GM21786 (cell line): ENCODE data around the gene KRT80.

ENCODE experiments used
- ATAC-seq: cut with Tn5 transposase; IDR thresholded peaks from one replicate; pipeline ENCODE4 v1.9.1; 2021; ENCODE audit not compliant: unreplicated experiment

The KRT80 gene

GRCh38 chr12:52229836-52230343 lies 38.1 kb upstream of the KRT80 start:
- ATAC-seq: no peak

GRCh38 chr12:52228931-52229330 lies 37.1 kb upstream of the KRT80 start:
- ATAC-seq: no peak

- ATAC-seq: no peak
These were observed 36.6 kb upstream of the KRT80 start for GRCh38 chr12:52228366-52228765.

DNA sequence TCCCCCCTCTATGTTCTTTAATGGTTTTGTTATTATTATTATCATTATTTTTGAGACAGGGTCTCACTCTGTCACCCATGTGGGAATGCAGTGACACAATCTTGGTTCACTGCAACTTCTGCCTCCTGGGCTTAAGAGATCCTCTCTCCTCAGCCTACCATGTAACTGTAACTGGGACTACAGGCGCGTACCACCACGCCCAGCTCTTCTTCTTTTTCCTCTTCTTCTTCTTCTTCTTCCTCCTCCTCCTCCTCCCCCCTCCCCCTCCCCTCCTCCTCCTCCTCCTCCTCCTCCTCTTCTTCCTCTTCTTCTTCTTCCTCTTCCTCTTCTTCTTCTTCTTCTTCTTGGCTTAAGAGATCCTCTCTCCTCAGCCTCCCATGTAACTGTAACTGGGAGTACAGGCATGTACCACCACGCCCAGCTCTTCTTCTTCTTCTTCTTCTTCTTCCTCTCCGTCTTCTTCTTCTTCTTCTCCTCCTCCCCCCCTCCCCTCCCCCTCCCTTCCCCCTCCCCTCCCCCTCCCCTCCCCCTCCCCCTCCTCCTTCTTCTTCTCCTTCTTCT lies 35.9 kb upstream of the KRT80 start:
- ATAC-seq: no peak

- no peak for ATAC-seq
These were observed 34.6 kb upstream of the KRT80 start for GRCh38 chr12:52226446-52226845.

- ATAC-seq: no peak
These were observed 33.9 kb upstream of the KRT80 start for GRCh38 chr12:52225752-52226151.

- ATAC-seq: no peak
These were observed 32.3 kb upstream of the KRT80 start for GRCh38 chr12:52224151-52224550.

DNA sequence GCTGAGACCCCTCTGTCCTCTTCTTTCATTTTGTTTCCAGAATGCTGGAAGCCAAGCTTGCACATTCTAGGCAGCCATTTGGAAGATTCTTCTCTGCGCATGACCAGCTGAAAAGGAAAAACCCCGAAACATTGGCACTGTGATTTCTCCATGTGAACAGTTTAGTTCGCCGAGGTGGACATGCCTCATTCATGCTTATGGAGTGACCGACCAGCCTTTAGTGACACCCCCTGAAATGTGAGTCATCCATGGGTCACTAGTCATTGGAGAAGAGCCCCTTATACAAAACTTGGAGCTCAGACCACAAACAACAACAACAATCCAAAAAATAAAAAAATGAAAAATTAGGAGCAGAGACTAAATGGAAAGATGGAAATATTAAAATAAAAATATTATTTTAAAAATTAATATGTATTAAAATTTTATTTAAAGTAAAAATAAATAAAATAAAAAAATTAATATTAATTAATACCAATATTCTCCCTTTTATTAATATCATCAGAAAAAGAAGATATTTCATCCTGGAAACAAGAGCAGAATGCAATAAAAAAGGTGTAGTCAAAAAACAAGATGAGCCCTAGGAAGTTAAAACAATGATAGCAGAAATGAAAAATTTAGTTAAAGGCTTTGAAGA lies 31.7 kb upstream of the KRT80 start:
- ATAC-seq: no peak

DNA sequence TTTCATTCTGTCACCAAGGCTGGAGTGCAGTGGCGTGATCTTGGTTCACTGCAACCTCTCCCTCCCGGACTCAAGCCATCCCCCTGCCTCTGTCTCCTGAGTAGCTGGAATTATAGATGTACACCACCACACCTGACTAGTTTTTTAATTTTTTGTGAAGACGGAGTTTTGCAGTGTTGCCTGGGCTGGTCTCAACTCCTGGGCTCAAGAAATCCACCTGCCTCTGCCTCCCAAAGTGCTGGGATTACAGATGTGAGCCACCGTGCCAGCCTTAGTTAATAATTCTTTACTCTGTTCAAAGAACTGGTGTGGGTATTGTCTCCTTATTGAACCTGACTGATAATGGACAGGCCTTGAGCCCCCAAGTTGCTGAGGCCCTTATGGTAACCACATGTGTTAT lies 30.9 kb upstream of the KRT80 start:
- ATAC-seq: no peak

DNA sequence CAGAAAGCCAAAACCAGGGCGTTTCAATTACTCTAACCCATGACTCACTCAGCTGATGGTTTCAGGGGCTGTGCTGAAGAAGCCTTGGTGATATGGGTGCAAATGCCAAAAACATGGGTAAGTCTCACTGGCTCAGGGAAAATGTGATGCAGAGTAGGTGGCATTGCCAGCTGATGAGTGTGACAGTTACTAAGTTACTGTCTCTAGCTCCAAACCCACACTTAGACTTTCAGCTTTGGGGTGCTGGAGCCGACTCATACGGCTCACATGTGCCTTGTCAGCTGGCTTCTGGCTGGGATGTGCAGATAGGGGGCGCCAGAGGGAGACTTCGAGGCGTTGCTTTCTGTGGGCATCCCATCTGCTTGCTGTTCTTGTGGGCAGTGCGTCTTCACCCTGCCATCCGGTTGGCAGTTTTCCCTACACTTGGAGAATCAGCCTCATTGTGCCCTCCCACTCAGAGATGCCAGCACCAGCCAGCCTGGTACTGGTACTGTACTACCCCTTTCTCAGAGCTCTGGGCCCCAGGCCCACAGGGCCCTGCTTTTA lies 30.2 kb upstream of the KRT80 start:
- peak; percentile 48 for ATAC-seq

- no peak for ATAC-seq
These were observed 29.4 kb upstream of the KRT80 start for GRCh38 chr12:52221070-52221781.

GRCh38 chr12:52220477-52220876 lies 28.7 kb upstream of the KRT80 start:
- ATAC-seq: no peak

DNA sequence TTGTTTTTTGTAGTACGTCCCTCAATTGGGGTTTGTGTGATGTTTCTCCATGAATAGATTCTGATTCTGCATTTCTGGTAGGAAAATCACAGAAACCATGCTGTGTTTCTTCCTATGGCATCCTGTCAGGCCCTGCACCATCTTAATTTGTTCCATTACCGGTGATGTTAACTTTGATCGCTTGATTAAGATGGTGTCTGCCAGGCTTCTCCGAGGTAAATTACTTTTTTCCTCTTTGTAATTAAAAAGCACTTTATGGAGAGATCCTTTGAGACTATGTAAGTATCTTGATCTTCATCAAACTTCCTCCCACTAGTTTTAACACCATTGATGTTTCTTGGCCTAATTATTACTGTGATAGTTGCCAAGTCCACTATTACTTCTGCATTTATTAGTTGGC lies 26.2 kb upstream of the KRT80 start:
- no peak for ATAC-seq

- ATAC-seq: no peak
These were observed 25.4 kb upstream of the KRT80 start for GRCh38 chr12:52217223-52217622.

DNA sequence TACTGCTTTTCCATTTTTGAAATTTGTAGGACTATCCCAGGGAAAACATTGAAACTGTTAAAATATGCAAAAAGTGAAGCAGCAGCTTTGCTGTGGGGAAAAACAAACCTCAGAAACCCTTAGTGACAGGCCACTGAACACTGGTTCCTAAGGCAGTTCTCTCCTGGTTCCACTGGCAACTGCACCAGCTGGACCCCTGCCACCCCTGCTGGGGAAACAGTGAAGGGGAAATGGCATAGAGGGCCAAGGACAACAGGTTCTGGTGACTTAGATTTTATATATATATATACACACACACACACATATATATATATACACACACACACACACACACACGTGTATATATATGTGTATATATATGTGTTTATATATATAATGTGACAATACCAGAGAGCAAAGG lies 25.0 kb upstream of the KRT80 start:
- no peak for ATAC-seq

GRCh38 chr12:52216100-52216499 lies 24.3 kb upstream of the KRT80 start:
- no peak for ATAC-seq

GRCh38 chr12:52215587-52216031 lies 23.8 kb upstream of the KRT80 start:
- ATAC-seq: no peak

GRCh38 chr12:52214421-52214802 lies 22.6 kb upstream of the KRT80 start:
- ATAC-seq: no peak

DNA sequence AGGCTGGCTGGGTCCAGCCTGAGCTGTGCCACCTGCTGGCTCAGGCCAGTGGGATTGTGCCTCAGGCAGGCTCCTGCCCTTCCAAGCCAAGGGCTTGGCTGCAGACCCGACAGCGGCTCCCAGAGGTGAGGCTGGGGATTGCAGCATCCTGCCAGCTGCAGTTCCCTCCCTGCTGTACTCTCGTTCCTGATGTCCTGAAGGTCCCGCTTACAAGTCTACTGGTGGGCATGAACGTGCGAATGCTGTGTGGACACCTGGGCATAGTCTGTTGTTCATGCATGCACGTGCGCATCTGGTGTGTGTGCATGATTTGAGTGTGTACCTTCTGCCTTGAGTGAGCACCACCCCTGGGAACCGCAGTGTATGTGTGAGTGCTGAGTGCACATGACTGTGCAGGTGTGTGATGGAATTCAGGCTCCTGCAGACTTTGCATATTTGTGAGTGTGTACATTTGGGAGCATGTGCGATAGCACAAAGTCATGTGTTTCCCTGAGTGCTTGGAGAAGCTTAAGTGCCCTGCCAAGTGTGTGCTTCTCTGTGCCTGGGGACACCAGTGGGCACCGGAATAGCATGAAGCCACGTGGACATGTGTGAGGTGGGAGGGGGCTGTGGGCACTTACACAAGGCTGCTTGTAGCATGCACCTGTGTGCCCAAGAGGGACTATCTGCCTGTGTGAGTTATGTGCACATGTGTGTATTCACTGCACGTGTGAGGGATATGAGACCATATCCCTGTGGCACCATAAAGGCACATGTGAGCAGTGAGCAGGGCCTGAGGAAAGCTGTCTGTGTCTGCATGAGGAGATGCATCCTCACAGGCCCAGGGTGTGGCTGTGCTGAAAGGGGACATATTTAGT lies 22.0 kb upstream of the KRT80 start:
- ATAC-seq: no peak

GRCh38 chr12:52212701-52213563 lies 21.1 kb upstream of the KRT80 start:
- ATAC-seq: no peak
